Measurements from ENCODE around the gene MPHOSPH6. TPM values are rescaled to one million over a fixed set of nuclear protein-coding genes. Genes with fewer than 3 reads are reported as not detected.

Gene MPHOSPH6
- total and polyA plus RNA-seq, 2 of the 8 experiments (the other 6 are each of a cell fraction or from before 2014, with no cell fraction given): 19.7 to 32.9 TPM

GRCh38 chr16:82203198-82203597, 33.2 kb upstream of the MPHOSPH6 start (continued):
- no peak for TF ChIP-seq POLR2AphosphoS5 (IDR thresholded peaks at IDR 0.05; ENCODE audit: low read depth, low read length)

Data from H1 (cell line).